Tibial nerve (tissue), 4 donors: Measurements from ENCODE around the gene CD209. TPM values are rescaled to one million over a fixed set of nuclear protein-coding genes. Genes with fewer than 3 reads are reported as not detected.
A peak's percentile ranks its signal among the peaks of the same experiment; 100 is the strongest.

Experiments
- DNase-seq, 2 donors: peaks; one replicate each; pipeline ENCODE4 v3.0.0-alpha.2; 2019; ENCODE audit warnings: low spot score in 2 of 2
- H3K27ac ChIP-seq, 4 donors: fragments of 200-600 bp; sonication (generic) in 3 of 4; one replicate each; pipeline ENCODE4 v1.5.1; 2017 to 2019; ENCODE audit warnings: mild to moderate bottlenecking in 1 of 4
- H3K27me3 ChIP-seq, 2 donors: fragments of 200-600 bp; sonication (generic) in 1 of 2; one replicate each; pipeline versions ENCODE4 v1.5.1 to v1.6.0; 2017 to 2019
- H3K36me3 ChIP-seq, 3 donors: fragments of 200-600 bp; sonication (generic); one replicate each; pipeline ENCODE4 v1.5.1; 2018 to 2019
- H3K4me1 ChIP-seq, 4 donors: fragments of 200-600 bp; sonication (generic) in 3 of 4; one replicate each; pipeline ENCODE4 v1.5.1; 2017 to 2019
- H3K4me3 ChIP-seq, 4 donors: fragments of 200-600 bp; sonication (generic) in 3 of 4; one replicate each; pipeline ENCODE4 v1.5.1; 2017 to 2019; ENCODE audit warnings: mild to moderate bottlenecking in 1 of 4, moderate library complexity in 1 of 4
- H3K9me3 ChIP-seq, 4 donors: fragments of 200-600 bp; sonication (generic) in 3 of 4; one replicate each; pipeline ENCODE4 v1.5.1; 2017 to 2019
- EP300 ChIP-seq, 2 donors: sonication (generic); formaldehyde crosslinking; IDR thresholded peaks; one replicate each; pipeline ENCODE4 v1.6.1; 2017; ENCODE audit warnings: antibody characterized with exemption in 2 of 2, mild to moderate bottlenecking in 1 of 2
- POLR2A ChIP-seq, 2 donors: fragments of 450-650 bp; IDR thresholded peaks; one replicate each; pipeline ENCODE4 v1.6.1; 2017; ENCODE audit warnings: antibody characterized with exemption in 2 of 2, mild to moderate bottlenecking in 2 of 2, moderate library complexity in 2 of 2
- WGBS, 2 donors: methylation state at CpG; one replicate each; pipeline ENCODE4 v1.1.5; 2018; 5-methylcytosine and 5-hydroxymethylcytosine counted together
- total RNA-seq, 4 donors: library from RNA; depleted of rRNA; stranded (reverse); fragments of >200 nt; gene quantifications; one replicate each; pipeline ENCODE4 v1.1.0, GENCODE V29; 2016
- TF ChIP-seq, protein P1 (sequence below), 5 experiments: fragments of 200-600 bp in 3 of 5; fragments of 450-650 bp in 2 of 5; sonication (generic) in 3 of 5; IDR thresholded peaks; one replicate each; pipeline ENCODE4 v1.5.1; 2016 to 2019; ENCODE audit warnings: antibody characterized with exemption in 5 of 5, mild to moderate bottlenecking in 3 of 5, moderate library complexity in 2 of 5

Gene CD209
- total RNA-seq, 4 donors from 2014 or later: 2.6 to 12.6 (median 5.0) TPM

DNA sequence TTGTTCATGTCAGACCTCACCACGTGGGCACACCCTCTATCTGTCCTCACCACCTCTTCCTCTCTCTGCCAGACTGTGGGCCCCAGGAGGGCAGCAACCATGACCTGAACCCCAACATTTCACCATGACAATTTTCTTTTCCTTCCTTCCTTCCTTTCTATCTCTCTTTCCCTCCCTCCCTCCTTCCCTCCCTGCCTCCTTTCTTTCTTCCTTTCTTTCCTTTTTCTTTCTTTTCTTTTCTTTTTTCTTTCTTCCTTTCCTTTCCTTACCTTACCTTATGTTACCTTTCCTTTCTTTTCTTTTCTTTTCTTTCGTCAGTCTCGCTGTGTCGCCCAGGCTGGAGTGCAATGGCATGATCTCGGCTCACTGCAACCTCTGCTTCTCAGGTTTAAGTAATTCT, 36.7 kb downstream of the CD209 start:
- Histone ChIP-seq H3K9me3 (no peaks in the 10 kb centered on the region), H3K27me3 (peaks cover 0 to 3% of the 10 kb centered on the region in 2 donors), H3K27ac (no peak overlapping the region), H3K36me3 (no peaks in the 10 kb centered on the region), H3K4me1 (no peaks in the 10 kb centered on the region), H3K4me3 (no peak overlapping the region)
- no peak for DNase-seq
- 76 to 80% methylated on average over 5 of the region's 5 CpGs for WGBS, 2 donors
- TF ChIP-seq, protein P1, sequence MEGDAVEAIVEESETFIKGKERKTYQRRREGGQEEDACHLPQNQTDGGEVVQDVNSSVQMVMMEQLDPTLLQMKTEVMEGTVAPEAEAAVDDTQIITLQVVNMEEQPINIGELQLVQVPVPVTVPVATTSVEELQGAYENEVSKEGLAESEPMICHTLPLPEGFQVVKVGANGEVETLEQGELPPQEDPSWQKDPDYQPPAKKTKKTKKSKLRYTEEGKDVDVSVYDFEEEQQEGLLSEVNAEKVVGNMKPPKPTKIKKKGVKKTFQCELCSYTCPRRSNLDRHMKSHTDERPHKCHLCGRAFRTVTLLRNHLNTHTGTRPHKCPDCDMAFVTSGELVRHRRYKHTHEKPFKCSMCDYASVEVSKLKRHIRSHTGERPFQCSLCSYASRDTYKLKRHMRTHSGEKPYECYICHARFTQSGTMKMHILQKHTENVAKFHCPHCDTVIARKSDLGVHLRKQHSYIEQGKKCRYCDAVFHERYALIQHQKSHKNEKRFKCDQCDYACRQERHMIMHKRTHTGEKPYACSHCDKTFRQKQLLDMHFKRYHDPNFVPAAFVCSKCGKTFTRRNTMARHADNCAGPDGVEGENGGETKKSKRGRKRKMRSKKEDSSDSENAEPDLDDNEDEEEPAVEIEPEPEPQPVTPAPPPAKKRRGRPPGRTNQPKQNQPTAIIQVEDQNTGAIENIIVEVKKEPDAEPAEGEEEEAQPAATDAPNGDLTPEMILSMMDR (IDR thresholded peaks at IDR 0.05): no peak
- no peak for TF ChIP-seq POLR2A (IDR thresholded peaks at IDR 0.05)
- no peak for TF ChIP-seq EP300 (IDR thresholded peaks at IDR 0.05)

DNA sequence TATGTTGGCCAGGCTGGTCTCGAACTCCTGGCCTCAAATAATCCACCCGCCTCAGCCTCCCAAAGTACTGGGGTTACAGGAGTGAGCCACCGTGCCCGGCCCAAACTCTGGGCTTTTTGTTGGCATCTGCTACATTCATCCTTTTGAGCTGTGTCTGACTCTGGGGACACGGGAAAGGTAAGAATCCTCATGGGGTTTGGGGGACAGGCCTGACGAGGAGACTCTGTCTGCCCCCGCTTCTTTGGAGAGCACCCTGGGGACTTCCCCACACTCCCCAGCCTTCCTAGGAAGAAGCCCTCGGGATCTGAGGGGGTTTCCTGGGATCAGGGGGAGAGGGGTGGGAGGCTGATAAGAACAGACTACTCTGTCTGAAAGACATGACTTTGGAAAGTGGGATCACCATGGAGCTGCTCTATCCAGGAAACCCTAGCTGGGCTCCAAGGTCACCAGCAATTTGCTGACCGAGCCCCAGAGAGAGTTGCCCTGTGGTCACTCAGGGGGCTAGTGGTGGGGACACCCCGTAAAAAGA, 37.3 kb downstream of the CD209 start:
- Histone ChIP-seq H3K4me1 (no peaks in the 10 kb centered on the region), H3K4me3 (no peak overlapping the region), H3K36me3 (no peaks in the 10 kb centered on the region), H3K9me3 (no peaks in the 10 kb centered on the region), H3K27ac (no peak overlapping the region), H3K27me3 (peaks cover 0 to 3% of the 10 kb centered on the region in 2 donors)
- WGBS, 2 donors: 68 to 73% methylated on average over 6 to 10 of the region's 10 CpGs
- DNase-seq: no peak
- TF ChIP-seq EP300 (IDR thresholded peaks at IDR 0.05): no peak

DNA sequence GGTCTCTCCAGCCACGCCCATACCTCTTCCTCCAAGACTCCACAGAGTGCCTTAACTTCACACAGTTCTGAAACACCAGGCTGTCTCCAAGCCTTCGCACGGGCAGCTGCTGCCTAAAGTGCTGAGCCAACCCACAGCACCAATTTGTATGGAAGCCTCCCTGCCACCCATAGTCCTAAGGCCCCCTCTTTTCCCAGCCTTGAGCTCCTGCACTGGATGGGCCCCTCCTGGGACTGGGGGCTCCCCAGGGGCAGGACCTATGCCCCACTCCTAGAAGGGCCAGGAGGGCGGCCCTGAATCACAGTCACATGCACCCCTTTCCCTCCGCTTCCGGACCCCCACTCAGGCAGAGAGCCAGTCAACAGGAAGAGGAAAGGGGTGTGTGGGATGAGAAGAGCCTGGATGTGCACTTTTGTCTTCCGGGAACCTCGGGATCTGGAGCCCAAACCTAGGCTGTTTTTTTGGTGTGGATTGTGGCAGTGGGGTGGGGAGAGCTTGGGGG, 40.3 kb downstream of the CD209 start:
- Histone ChIP-seq H3K27ac (peak overlapping the region in 2 of 4 donors; percentile 33 to 50), H3K27me3 (peaks cover 0 to 12% of the 10 kb centered on the region in 2 donors), H3K9me3 (no peaks in the 10 kb centered on the region), H3K4me1 (no peaks in the 10 kb centered on the region), H3K36me3 (no peaks in the 10 kb centered on the region), H3K4me3 (no peak overlapping the region)
- TF ChIP-seq EP300 (IDR thresholded peaks at IDR 0.05): no peak
- no peak for TF ChIP-seq POLR2A (IDR thresholded peaks at IDR 0.05)
- TF ChIP-seq, protein P1 (IDR thresholded peaks at IDR 0.05): no peak
- WGBS, 2 donors: 54 to 56% methylated on average over 8 of the region's 8 CpGs
- peak in 1 of 2 donors; percentile 8 for DNase-seq

DNA sequence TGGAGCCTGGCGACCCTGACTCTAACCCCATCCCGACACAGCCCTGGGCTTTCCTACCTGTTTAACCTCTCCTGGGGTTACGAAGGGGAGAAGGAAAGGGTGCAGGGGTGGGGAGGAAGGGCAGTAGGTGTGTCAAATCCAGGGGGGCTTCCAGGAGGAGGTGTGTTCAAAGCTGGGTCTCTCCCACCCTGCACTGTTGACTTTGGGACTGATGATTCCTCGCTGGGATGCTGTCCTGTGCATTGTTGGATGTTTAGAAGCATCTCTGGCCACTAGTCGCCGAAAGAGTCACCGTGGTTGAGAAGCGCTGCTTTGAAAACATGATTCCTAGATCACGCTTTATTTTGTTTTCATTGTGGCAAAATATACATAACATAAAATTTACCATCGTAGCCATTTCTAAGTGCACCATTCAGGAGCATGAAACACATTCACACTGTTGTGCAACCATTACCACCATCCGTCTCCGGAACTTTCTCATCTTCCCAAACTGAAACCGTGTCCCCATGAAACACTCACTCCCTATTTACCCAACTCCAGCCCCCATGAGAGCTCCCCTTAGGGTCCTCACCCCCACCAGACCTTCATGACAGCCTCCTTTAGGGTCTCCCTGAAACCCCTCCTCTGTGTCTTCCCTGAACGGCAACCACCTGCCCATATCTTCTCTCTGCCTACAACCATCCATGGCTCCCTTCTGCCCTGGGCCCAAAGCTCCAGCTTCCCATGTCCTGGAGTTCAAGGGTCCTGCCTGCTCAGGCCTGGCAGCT, 41.0 kb downstream of the CD209 start:
- peak overlapping the region in 3 of 4 donors; percentile 33 to 53 (median 50) for H3K27ac ChIP-seq
- no peaks in the 10 kb centered on the region for H3K4me1 ChIP-seq
- H3K9me3 ChIP-seq: no peaks in the 10 kb centered on the region
- TF ChIP-seq, protein P1 (IDR thresholded peaks at IDR 0.05): no peak
- TF ChIP-seq POLR2A (IDR thresholded peaks at IDR 0.05): no peak
- TF ChIP-seq EP300 (IDR thresholded peaks at IDR 0.05): no peak
- H3K27me3 ChIP-seq: peaks cover 0 to 12% of the 10 kb centered on the region in 2 donors
- DNase-seq: no peak
- WGBS, 2 donors: 69 to 79% methylated on average over 14 of the region's 14 CpGs
- H3K4me3 ChIP-seq: no peak overlapping the region
- H3K36me3 ChIP-seq: no peaks in the 10 kb centered on the region

DNA sequence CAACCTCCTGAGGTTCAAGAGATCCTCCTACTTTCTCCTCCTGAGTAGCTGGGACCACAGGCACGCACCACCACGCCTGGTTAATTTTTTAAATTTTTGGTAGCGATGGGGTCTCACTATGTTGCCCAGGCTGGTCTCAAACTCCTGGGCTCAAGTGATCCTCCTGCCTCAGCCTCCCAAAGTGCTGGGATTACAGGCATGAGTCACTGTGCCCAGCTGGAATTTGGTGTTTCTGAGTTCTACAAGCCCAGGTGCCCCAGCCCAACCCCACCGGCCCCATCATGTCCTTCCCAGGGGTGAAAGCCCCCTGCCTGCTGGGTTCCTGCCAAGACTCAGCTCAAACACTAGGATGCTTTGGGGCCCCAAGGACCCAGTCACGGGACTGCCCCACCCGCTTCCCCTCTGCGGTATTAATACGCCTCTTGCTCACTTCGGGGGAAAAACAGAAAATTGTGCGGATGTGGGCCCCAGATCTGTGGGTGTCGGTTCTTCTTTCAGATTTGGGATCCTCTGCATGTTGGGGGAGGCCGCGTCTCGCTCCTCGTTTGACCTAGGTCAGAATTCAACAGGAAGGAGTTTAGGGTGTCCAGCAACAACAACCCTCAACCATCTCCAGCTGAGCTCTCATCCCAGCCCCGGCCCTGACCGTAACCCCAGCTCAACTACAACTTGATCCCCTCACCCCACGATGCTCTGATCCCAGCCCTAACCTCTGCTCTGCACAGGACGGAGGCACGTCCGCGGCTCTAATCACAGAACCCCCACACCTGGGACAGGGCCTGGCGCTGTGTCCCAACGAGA, 41.7 kb downstream of the CD209 start:
- TF ChIP-seq EP300 (IDR thresholded peaks at IDR 0.05): peak in 1 of 2 donors; percentile 42
- TF ChIP-seq, protein P1 (IDR thresholded peaks at IDR 0.05): no peak
- H3K36me3 ChIP-seq: no peaks in the 10 kb centered on the region
- H3K4me3 ChIP-seq: no peak overlapping the region
- no peaks in the 10 kb centered on the region for H3K4me1 ChIP-seq
- H3K27me3 ChIP-seq: peaks cover 0 to 16% of the 10 kb centered on the region in 2 donors
- DNase-seq: peak; percentile 19 to 33
- WGBS, 2 donors: 49 to 55% methylated on average over 24 of the region's 24 CpGs
- H3K27ac ChIP-seq: peak overlapping the region in 3 of 4 donors; percentile 6 to 53 (median 19)
- H3K9me3 ChIP-seq: no peaks in the 10 kb centered on the region
